Measurements from ENCODE around the gene NKAIN2.

Gene NKAIN2

DNA sequence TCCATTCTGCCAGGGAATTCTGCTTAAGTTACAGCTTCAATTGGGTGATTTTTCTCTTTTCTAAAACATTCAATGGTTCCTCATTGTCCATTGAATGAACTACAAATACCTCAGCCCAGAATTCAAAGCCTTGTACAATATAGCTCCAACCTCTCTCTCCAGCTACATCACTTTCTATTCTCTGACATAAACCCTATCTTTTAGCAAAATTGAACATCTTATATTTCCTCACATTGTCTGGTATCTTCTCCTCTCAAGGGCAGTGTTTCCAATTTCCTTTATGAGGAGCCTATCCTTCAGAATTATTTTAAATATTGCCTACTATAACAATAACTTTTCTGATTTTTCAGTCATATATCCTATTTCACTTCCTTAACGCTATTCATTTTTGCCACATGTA, 955.0 kb downstream of the NKAIN2 start:
- H3K9ac ChIP-seq (ENCODE audit: low read length): no peak overlapping the region
- TF ChIP-seq, protein P1, sequence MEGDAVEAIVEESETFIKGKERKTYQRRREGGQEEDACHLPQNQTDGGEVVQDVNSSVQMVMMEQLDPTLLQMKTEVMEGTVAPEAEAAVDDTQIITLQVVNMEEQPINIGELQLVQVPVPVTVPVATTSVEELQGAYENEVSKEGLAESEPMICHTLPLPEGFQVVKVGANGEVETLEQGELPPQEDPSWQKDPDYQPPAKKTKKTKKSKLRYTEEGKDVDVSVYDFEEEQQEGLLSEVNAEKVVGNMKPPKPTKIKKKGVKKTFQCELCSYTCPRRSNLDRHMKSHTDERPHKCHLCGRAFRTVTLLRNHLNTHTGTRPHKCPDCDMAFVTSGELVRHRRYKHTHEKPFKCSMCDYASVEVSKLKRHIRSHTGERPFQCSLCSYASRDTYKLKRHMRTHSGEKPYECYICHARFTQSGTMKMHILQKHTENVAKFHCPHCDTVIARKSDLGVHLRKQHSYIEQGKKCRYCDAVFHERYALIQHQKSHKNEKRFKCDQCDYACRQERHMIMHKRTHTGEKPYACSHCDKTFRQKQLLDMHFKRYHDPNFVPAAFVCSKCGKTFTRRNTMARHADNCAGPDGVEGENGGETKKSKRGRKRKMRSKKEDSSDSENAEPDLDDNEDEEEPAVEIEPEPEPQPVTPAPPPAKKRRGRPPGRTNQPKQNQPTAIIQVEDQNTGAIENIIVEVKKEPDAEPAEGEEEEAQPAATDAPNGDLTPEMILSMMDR (IDR thresholded peaks at IDR 0.05; ENCODE audit: insufficient read depth, low read length, poor library complexity, severe bottlenecking): no peak
- no peak for TF ChIP-seq EZH2phosphoT487 (conservative IDR thresholded peaks at IDR 0.05; ENCODE audit: low read length)
- no peak overlapping the region for H3K4me3 ChIP-seq (ENCODE audit: insufficient read depth, low read length, poor library complexity, severe bottlenecking)

DNA sequence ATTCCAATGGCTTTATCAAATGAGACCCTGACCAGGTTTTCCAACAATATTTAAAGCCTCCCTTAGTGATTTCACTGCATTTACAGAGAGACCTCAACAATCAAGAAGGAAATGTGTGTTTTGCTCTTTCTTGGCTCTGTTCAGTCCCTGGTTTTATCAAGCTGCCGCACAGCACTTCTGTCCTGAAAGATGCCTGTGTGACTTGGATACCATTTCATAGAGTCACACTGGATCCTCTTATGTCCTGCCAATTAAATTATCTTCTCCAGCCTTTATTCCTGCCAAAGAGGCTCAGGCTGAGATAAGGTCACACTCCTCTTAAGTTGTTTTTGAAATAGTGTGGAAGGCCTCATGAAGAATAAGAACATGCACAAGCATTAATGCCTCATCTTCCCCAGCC, 961.6 kb downstream of the NKAIN2 start:
- no peaks in the 10 kb centered on the region for H4K20me1 ChIP-seq (ENCODE audit: low read depth, low read length)
- H3K9ac ChIP-seq (ENCODE audit: low read length): no peak overlapping the region
- H3F3A ChIP-seq (ENCODE audit: insufficient read depth): no peaks in the 10 kb centered on the region
- TF ChIP-seq, protein P1 (IDR thresholded peaks at IDR 0.05; ENCODE audit: insufficient read depth, low read length, poor library complexity, severe bottlenecking): no peak
- no peak for TF ChIP-seq EZH2phosphoT487 (conservative IDR thresholded peaks at IDR 0.05; ENCODE audit: low read length)
- H3K4me3 ChIP-seq (ENCODE audit: insufficient read depth, low read length, poor library complexity, severe bottlenecking): no peak overlapping the region
- H3K4me2 ChIP-seq (ENCODE audit: low read depth, low read length, poor library complexity, severe bottlenecking): no peak overlapping the region
- no peaks in the 10 kb centered on the region for H3K36me3 ChIP-seq (ENCODE audit: low read length)
- no peaks in the 10 kb centered on the region for H3K27me3 ChIP-seq (ENCODE audit: low read length)
- no peak overlapping the region for H2AFZ ChIP-seq (ENCODE audit: low read depth, low read length, severe bottlenecking)
- no peaks in the 10 kb centered on the region for H3K9me3 ChIP-seq (ENCODE audit: insufficient read depth, low read length)
- no peaks in the 10 kb centered on the region for H3K79me2 ChIP-seq (ENCODE audit: insufficient read depth, low read length)
- H3K9me2 ChIP-seq (replicated peaks; ENCODE audit: insufficient read depth, low read length): no peaks in the 10 kb centered on the region
- H3K27ac ChIP-seq (ENCODE audit: low read depth, low read length): no peak overlapping the region

More for the DNA sequence above, 955.0 kb downstream of the NKAIN2 start:
- Histone ChIP-seq H3K4me2 (ENCODE audit: low read depth, low read length, poor library complexity, severe bottlenecking) (no peak overlapping the region), H3K79me2 (ENCODE audit: insufficient read depth, low read length) (no peaks in the 10 kb centered on the region), H3K9me3 (ENCODE audit: insufficient read depth, low read length) (no peaks in the 10 kb centered on the region), H3K36me3 (ENCODE audit: low read length) (no peaks in the 10 kb centered on the region), H3F3A (ENCODE audit: insufficient read depth) (no peaks in the 10 kb centered on the region), H2AFZ (ENCODE audit: low read depth, low read length, severe bottlenecking) (no peak overlapping the region), H3K27ac (ENCODE audit: low read depth, low read length) (no peak overlapping the region), H4K20me1 (ENCODE audit: low read depth, low read length) (no peaks in the 10 kb centered on the region), H3K27me3 (ENCODE audit: low read length) (no peaks in the 10 kb centered on the region), H3K9me2 (replicated peaks; ENCODE audit: insufficient read depth, low read length) (no peaks in the 10 kb centered on the region)

DNA sequence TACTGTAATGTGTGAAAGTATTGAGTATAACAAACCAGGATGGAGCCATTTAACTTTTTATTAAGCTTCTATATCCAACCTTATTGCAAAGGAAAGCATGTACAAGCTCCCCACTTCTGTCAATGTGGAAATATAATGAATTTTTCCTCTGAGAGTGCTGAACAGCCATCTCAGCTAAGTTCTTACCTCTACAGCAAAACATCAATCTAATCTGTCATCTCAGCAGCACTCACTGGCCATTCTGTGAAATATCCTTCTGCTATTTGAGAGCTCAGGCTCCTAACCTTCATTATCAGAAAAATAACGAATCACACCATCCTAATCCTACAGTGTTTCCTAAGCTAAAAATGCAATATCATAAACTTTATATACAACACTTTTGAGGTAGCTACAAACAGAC, 964.6 kb downstream of the NKAIN2 start:
- Histone ChIP-seq H3K79me2 (ENCODE audit: insufficient read depth, low read length) (no peaks in the 10 kb centered on the region), H3K27ac (ENCODE audit: low read depth, low read length) (no peak overlapping the region), H3K9ac (ENCODE audit: low read length) (no peak overlapping the region), H3K36me3 (ENCODE audit: low read length) (no peaks in the 10 kb centered on the region), H3F3A (ENCODE audit: insufficient read depth) (no peaks in the 10 kb centered on the region), H3K9me2 (replicated peaks; ENCODE audit: insufficient read depth, low read length) (no peaks in the 10 kb centered on the region), H3K9me3 (ENCODE audit: insufficient read depth, low read length) (no peaks in the 10 kb centered on the region), H3K27me3 (ENCODE audit: low read length) (no peaks in the 10 kb centered on the region), H2AFZ (ENCODE audit: low read depth, low read length, severe bottlenecking) (no peak overlapping the region), H3K4me2 (ENCODE audit: low read depth, low read length, poor library complexity, severe bottlenecking) (no peak overlapping the region), H4K20me1 (ENCODE audit: low read depth, low read length) (no peaks in the 10 kb centered on the region), H3K4me3 (ENCODE audit: insufficient read depth, low read length, poor library complexity, severe bottlenecking) (no peak overlapping the region)
- no peak for TF ChIP-seq EZH2phosphoT487 (conservative IDR thresholded peaks at IDR 0.05; ENCODE audit: low read length)
- TF ChIP-seq, protein P1 (IDR thresholded peaks at IDR 0.05; ENCODE audit: insufficient read depth, low read length, poor library complexity, severe bottlenecking): no peak
